ENCODE data around the gene ATP2C2. TPM values are rescaled to one million over a fixed set of nuclear protein-coding genes. Genes with fewer than 3 reads are reported as not detected.

ATP2C2 gene
- total and polyA plus RNA-seq, 9 donors = 0.13 to 2.3 (median 0.39) TPM

GRCh38 chr16:84406006-84406963 lies 37.9 kb downstream of the ATP2C2 start:
- DNase-seq = no peak
- no peak overlapping the region for H3K4me3 ChIP-seq (ENCODE audit: low read length)
- WGBS (ENCODE audit: insufficient coverage) = 61% methylated on average over 14 of the region's 16 CpGs
- no peaks in the 10 kb centered on the region for H3K36me3 ChIP-seq (ENCODE audit: control insufficient read depth, insufficient read depth, low read length)
- no peaks in the 10 kb centered on the region for H3K9me3 ChIP-seq (replicated peaks; ENCODE audit: control insufficient read depth, low read depth, low read length)
- no peaks in the 10 kb centered on the region for H3K4me1 ChIP-seq (ENCODE audit: control insufficient read depth, insufficient read depth, low read length)
- H3K27ac ChIP-seq (ENCODE audit: low read length) = no peak overlapping the region
- peaks cover 29% of the 10 kb centered on the region for H3K27me3 ChIP-seq (ENCODE audit: control insufficient read depth, insufficient read depth, low read length)

- H3K9me3 ChIP-seq (replicated peaks; ENCODE audit: control insufficient read depth, low read depth, low read length) = no peaks in the 10 kb centered on the region
- H3K4me3 ChIP-seq (ENCODE audit: low read length) = no peak overlapping the region
- no peak overlapping the region for H3K27ac ChIP-seq (ENCODE audit: low read length)
- peaks cover 29% of the 10 kb centered on the region for H3K27me3 ChIP-seq (ENCODE audit: control insufficient read depth, insufficient read depth, low read length)
- H3K36me3 ChIP-seq (ENCODE audit: control insufficient read depth, insufficient read depth, low read length) = no peaks in the 10 kb centered on the region
- H3K4me1 ChIP-seq (ENCODE audit: control insufficient read depth, insufficient read depth, low read length) = no peaks in the 10 kb centered on the region
- 59% methylated on average over 8 of the region's 9 CpGs for WGBS (ENCODE audit: insufficient coverage)
- no peak for DNase-seq
Measured at GRCh38 chr16:84407588-84408313, 39.4 kb downstream of the ATP2C2 start.

- Histone ChIP-seq H3K9me3 (replicated peaks; ENCODE audit: control insufficient read depth, low read depth, low read length) (no peaks in the 10 kb centered on the region), H3K4me3 (ENCODE audit: low read length) (no peak overlapping the region), H3K27me3 (ENCODE audit: control insufficient read depth, insufficient read depth, low read length) (peaks cover 29% of the 10 kb centered on the region), H3K27ac (ENCODE audit: low read length) (no peak overlapping the region), H3K4me1 (ENCODE audit: control insufficient read depth, insufficient read depth, low read length) (no peaks in the 10 kb centered on the region), H3K36me3 (ENCODE audit: control insufficient read depth, insufficient read depth, low read length) (no peaks in the 10 kb centered on the region)
- no peak for DNase-seq
- 80% methylated on average over 1 of the region's 10 CpGs for WGBS (ENCODE audit: insufficient coverage)
Measured at GRCh38 chr16:84408314-84408690, 40.0 kb downstream of the ATP2C2 start.

GRCh38 chr16:84408856-84409255 lies 40.5 kb downstream of the ATP2C2 start:
- no CpG with 5 or more reads among the region's 2 CpGs for WGBS (ENCODE audit: insufficient coverage)
- Histone ChIP-seq H3K4me3 (ENCODE audit: low read length) (no peak overlapping the region), H3K27ac (ENCODE audit: low read length) (no peak overlapping the region), H3K4me1 (ENCODE audit: control insufficient read depth, insufficient read depth, low read length) (no peaks in the 10 kb centered on the region), H3K9me3 (replicated peaks; ENCODE audit: control insufficient read depth, low read depth, low read length) (no peaks in the 10 kb centered on the region), H3K27me3 (ENCODE audit: control insufficient read depth, insufficient read depth, low read length) (peaks cover 29% of the 10 kb centered on the region), H3K36me3 (ENCODE audit: control insufficient read depth, insufficient read depth, low read length) (no peaks in the 10 kb centered on the region)
- no peak for DNase-seq

- no peaks in the 10 kb centered on the region for H3K9me3 ChIP-seq (replicated peaks; ENCODE audit: control insufficient read depth, low read depth, low read length)
- WGBS (ENCODE audit: insufficient coverage) = 76% methylated on average over 8 of the region's 11 CpGs
- H3K4me3 ChIP-seq (ENCODE audit: low read length) = no peak overlapping the region
- no peak overlapping the region for H3K27ac ChIP-seq (ENCODE audit: low read length)
- H3K4me1 ChIP-seq (ENCODE audit: control insufficient read depth, insufficient read depth, low read length) = no peaks in the 10 kb centered on the region
- no peaks in the 10 kb centered on the region for H3K36me3 ChIP-seq (ENCODE audit: control insufficient read depth, insufficient read depth, low read length)
- DNase-seq = no peak
- H3K27me3 ChIP-seq (ENCODE audit: control insufficient read depth, insufficient read depth, low read length) = peaks cover 22% of the 10 kb centered on the region
Measured at GRCh38 chr16:84410361-84411138, 42.2 kb downstream of the ATP2C2 start.

- no peak for DNase-seq
- H3K36me3 ChIP-seq (ENCODE audit: control insufficient read depth, insufficient read depth, low read length) = no peaks in the 10 kb centered on the region
- no peak overlapping the region for H3K4me3 ChIP-seq (ENCODE audit: low read length)
- H3K4me1 ChIP-seq (ENCODE audit: control insufficient read depth, insufficient read depth, low read length) = no peaks in the 10 kb centered on the region
- H3K27me3 ChIP-seq (ENCODE audit: control insufficient read depth, insufficient read depth, low read length) = peaks cover 17% of the 10 kb centered on the region
- no peak overlapping the region for H3K27ac ChIP-seq (ENCODE audit: low read length)
- H3K9me3 ChIP-seq (replicated peaks; ENCODE audit: control insufficient read depth, low read depth, low read length) = no peaks in the 10 kb centered on the region
- WGBS (ENCODE audit: insufficient coverage) = no CpG with 5 or more reads among the region's 2 CpGs
Measured at GRCh38 chr16:84411768-84412167, 43.4 kb downstream of the ATP2C2 start.

- H3K36me3 ChIP-seq (ENCODE audit: control insufficient read depth, insufficient read depth, low read length) = no peaks in the 10 kb centered on the region
- H3K4me1 ChIP-seq (ENCODE audit: control insufficient read depth, insufficient read depth, low read length) = no peaks in the 10 kb centered on the region
- DNase-seq = no peak
- no peak overlapping the region for H3K4me3 ChIP-seq (ENCODE audit: low read length)
- no peaks in the 10 kb centered on the region for H3K9me3 ChIP-seq (replicated peaks; ENCODE audit: control insufficient read depth, low read depth, low read length)
- H3K27ac ChIP-seq (ENCODE audit: low read length) = no peak overlapping the region
- H3K27me3 ChIP-seq (ENCODE audit: control insufficient read depth, insufficient read depth, low read length) = peaks cover 13% of the 10 kb centered on the region
- WGBS (ENCODE audit: insufficient coverage) = 77% methylated on average over 7 of the region's 11 CpGs
Measured at GRCh38 chr16:84412262-84412661, 43.9 kb downstream of the ATP2C2 start.

- H3K27ac ChIP-seq (ENCODE audit: low read length) = no peak overlapping the region
- no peak overlapping the region for H3K4me3 ChIP-seq (ENCODE audit: low read length)
- H3K4me1 ChIP-seq (ENCODE audit: control insufficient read depth, insufficient read depth, low read length) = no peaks in the 10 kb centered on the region
- no peaks in the 10 kb centered on the region for H3K36me3 ChIP-seq (ENCODE audit: control insufficient read depth, insufficient read depth, low read length)
- H3K27me3 ChIP-seq (ENCODE audit: control insufficient read depth, insufficient read depth, low read length) = peaks cover 8% of the 10 kb centered on the region
- DNase-seq = no peak
- WGBS (ENCODE audit: insufficient coverage) = 82% methylated on average over 19 of the region's 22 CpGs
- no peaks in the 10 kb centered on the region for H3K9me3 ChIP-seq (replicated peaks; ENCODE audit: control insufficient read depth, low read depth, low read length)
Measured at GRCh38 chr16:84413244-84414004, 45.1 kb downstream of the ATP2C2 start.

- Histone ChIP-seq H3K27ac (ENCODE audit: low read length) (no peak overlapping the region), H3K4me3 (ENCODE audit: low read length) (no peak overlapping the region), H3K9me3 (replicated peaks; ENCODE audit: control insufficient read depth, low read depth, low read length) (no peaks in the 10 kb centered on the region), H3K27me3 (ENCODE audit: control insufficient read depth, insufficient read depth, low read length) (peaks cover 8% of the 10 kb centered on the region), H3K4me1 (ENCODE audit: control insufficient read depth, insufficient read depth, low read length) (no peaks in the 10 kb centered on the region), H3K36me3 (ENCODE audit: control insufficient read depth, insufficient read depth, low read length) (no peaks in the 10 kb centered on the region)
- no peak for DNase-seq
- 36% methylated on average over 11 of the region's 12 CpGs for WGBS (ENCODE audit: insufficient coverage)
Measured at GRCh38 chr16:84414789-84415326, 46.5 kb downstream of the ATP2C2 start.
